T-helper 1 cell treated with Interleukin-12 subunit alpha and Interleukin-12 subunit beta and Interleukin-4 antibody, amounts not matched to agents 30 ng/mL and 1 ng/mL, for 36 hours (primary cell): ENCODE data around the gene APRT. TPM values are rescaled to one million over a fixed set of nuclear protein-coding genes. Genes with fewer than 3 reads are reported as not detected.
"Not testable (repeated sequence)": the region's sequence is repeated elsewhere in the genome, so short reads cannot be mapped to it uniquely, and the experiment has no call there.

Experiments
- intact Hi-C: fragments of 100-400 bp; cut with micrococcal nuclease; formaldehyde crosslinking; loops from one replicate; pipeline ENCODE4 v1.15.1; 2024
- total RNA-seq: library from RNA; stranded (reverse); gene quantifications from 2 replicates; pipeline ENCODE4 v1.2.3, GENCODE V29; 2022

The APRT gene
- total RNA-seq, 1 donor from 2014 or later, result 164 TPM

- intact Hi-C loops, result no loop called here
Measured at GRCh38 chr16:88778271-88778525, 33.5 kb downstream of the APRT start.

GRCh38 chr16:88777471-88778270, 34.1 kb downstream of the APRT start:
- intact Hi-C loops, result no loop called here

- intact Hi-C loops, result no loop called here
Measured at GRCh38 chr16:88775825-88776224, 35.9 kb downstream of the APRT start.

GRCh38 chr16:88774544-88775393, 37.0 kb downstream of the APRT start:
- intact Hi-C loops, result no loop called here

GRCh38 chr16:88773812-88774291, 37.9 kb downstream of the APRT start:
- intact Hi-C loops, result no loop called here

GRCh38 chr16:88772871-88773811, 38.6 kb downstream of the APRT start:
- intact Hi-C loops, result no loop called here

- intact Hi-C loops, result not testable (repeated sequence)
Measured at GRCh38 chr16:88771781-88772180, 39.9 kb downstream of the APRT start.

- intact Hi-C loops, result no loop called here
Measured at GRCh38 chr16:88771294-88771772, 40.4 kb downstream of the APRT start.

GRCh38 chr16:88770461-88771293, 41.1 kb downstream of the APRT start:
- intact Hi-C loops, result no loop called here

- intact Hi-C loops, result loop anchor here (1.0 kb wide), 1 partner anchor 25 kb away; no protein-coding TSS in a partner anchor
Measured at GRCh38 chr16:88769617-88770460, 41.9 kb downstream of the APRT start.

- intact Hi-C loops, result no loop called here
Measured at GRCh38 chr16:88768071-88768783, 43.5 kb downstream of the APRT start.

GRCh38 chr16:88767546-88768070, 44.1 kb downstream of the APRT start:
- intact Hi-C loops, result no loop called here

GRCh38 chr16:88766975-88767374, 44.8 kb downstream of the APRT start:
- intact Hi-C loops, result no loop called here

GRCh38 chr16:88764913-88765349, 46.8 kb downstream of the APRT start:
- intact Hi-C loops, result no loop called here

- intact Hi-C loops, result no loop called here
Measured at GRCh38 chr16:88764080-88764479, 47.6 kb downstream of the APRT start.

GRCh38 chr16:88763502-88764053, 48.1 kb downstream of the APRT start:
- intact Hi-C loops, result no loop called here

- intact Hi-C loops, result no loop called here
Measured at GRCh38 chr16:88762941-88763340, 48.8 kb downstream of the APRT start.

GRCh38 chr16:88762258-88762870, 49.4 kb downstream of the APRT start:
- intact Hi-C loops, result no loop called here
